Endothelial cell of hepatic sinusoid (primary cell): ENCODE data around the gene SAMD4A.

Source experiments
- in situ Hi-C: cut with HindIII; loops from 2 replicates; pipeline ENCODE4 v1.10.0; 2017; ENCODE audit warnings: low sequenced_read_pairs

SAMD4A gene

DNA sequence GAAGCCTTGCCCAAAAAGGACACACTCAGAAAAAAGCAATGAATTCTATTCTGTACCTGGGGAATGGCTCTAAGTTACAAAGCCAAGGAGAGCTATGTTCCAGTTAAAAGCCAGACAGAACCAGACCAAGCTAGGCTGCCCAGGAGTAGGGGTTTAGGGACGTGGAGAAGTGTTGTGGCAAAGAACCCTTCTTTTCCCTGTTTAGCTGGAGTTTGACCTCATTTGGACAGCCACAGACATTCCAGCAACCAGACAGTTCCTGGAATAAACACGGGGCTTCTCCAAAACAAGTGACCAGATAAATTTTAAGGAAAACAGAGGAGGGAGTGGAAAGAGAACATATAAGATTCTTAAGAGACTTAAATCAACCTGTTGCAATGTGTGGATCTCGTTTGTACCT is 273.4 kb downstream of the SAMD4A start:
- in situ Hi-C loops = no loop called here

DNA sequence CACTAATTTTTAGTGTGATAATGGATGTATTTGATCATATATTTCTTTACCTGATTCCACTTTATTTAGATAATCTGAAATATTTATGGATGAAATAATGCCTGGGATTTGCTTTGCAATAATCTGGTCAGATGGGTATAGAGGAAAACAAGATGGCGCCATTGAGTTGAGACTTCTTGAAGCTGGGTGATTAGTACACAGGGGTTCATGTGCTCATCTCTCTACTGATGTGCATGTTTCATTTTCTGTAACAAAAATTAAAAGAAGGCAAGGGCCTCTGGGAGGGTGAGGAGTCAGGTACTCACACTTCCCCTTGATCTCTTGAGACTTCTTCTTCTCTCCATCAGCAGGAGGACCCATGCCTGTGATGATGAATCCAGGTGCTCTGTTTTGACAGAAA is 273.9 kb downstream of the SAMD4A start:
- in situ Hi-C loops = no loop called here
